IMR-90 (cell line): Measurements from ENCODE around the gene GJA8. TPM values are rescaled to one million over a fixed set of nuclear protein-coding genes. Genes with fewer than 3 reads are reported as not detected.

ENCODE experiments used
- ATAC-seq: fragments of 200-7000 bp; cut with Tn5 transposase; 2 replicates; pipeline ENCODE4 v1.9.1; 2020; ENCODE audit warnings: low read depth, mild to moderate bottlenecking, moderate library complexity
- BruUV-seq: library from RNA; stranded (reverse); fragments of 400-500 nt; replicated peaks from 2 replicates; lab custom pipeline; 2021; lab: Mats Ljungman, UMichigan
- CTCF ChIA-PET: fragments of 300-600 bp; formaldehyde crosslinking; extraction: SDS; loops from one replicate; lab custom pipeline; 2021; ENCODE audit warnings: antibody characterized with exemption; lab: Yijun Ruan, JAX
- POLR2A ChIA-PET: fragments of 300-600 bp; sonication (Branson Sonifier 250); formaldehyde crosslinking; loops from one replicate; lab custom pipeline; 2022; ENCODE audit warnings: antibody characterized with exemption; ENCODE audit not compliant: unreplicated experiment; lab: Charles Lee
- DNase-seq: peaks from one replicate; pipeline ENCODE4 v3.0.0; 2013
- H2AFZ ChIP-seq: replicated peaks from 2 replicates; pipeline ENCODE3; 2013; ENCODE audit warnings: low read length, mild to moderate bottlenecking; ENCODE audit not compliant: poor library complexity
- H2AK5ac ChIP-seq: 2 replicates; pipeline ENCODE4 v1.6.1; 2013; ENCODE audit warnings: low read depth, low read length, inconsistent platforms
- H2AK9ac ChIP-seq: replicated peaks from 2 replicates; pipeline ENCODE3; 2013; ENCODE audit warnings: mild to moderate bottlenecking, low read depth, low read length, moderate library complexity; ENCODE audit not compliant: poor library complexity
- H2BK120ac ChIP-seq: 2 replicates; pipeline ENCODE4 v1.6.1; 2013; ENCODE audit warnings: low read depth, low read length, inconsistent platforms
- H2BK15ac ChIP-seq: 3 replicates; pipeline ENCODE4 v1.6.1; 2013; ENCODE audit warnings: low read depth, low read length, inconsistent platforms
- H2BK20ac ChIP-seq: 2 replicates; pipeline ENCODE4 v1.6.1; 2013; ENCODE audit warnings: low read depth, mild to moderate bottlenecking, inconsistent platforms, low read length, moderate library complexity
- H2BK5ac ChIP-seq: 2 replicates; pipeline ENCODE4 v1.6.1; 2013; ENCODE audit warnings: mild to moderate bottlenecking, low read depth, low read length, inconsistent platforms; ENCODE audit not compliant: poor library complexity, severe bottlenecking
- H3K14ac ChIP-seq: replicated peaks from 2 replicates; pipeline ENCODE4 v1.6.1; 2013; ENCODE audit warnings: low read depth, low read length, inconsistent platforms
- H3K18ac ChIP-seq: 2 replicates; pipeline ENCODE4 v1.6.1; 2013; ENCODE audit warnings: low read depth, low read length, control low read depth
- H3K23ac ChIP-seq: 2 replicates; pipeline ENCODE4 v1.6.1; 2013; ENCODE audit warnings: low read depth, low read length, inconsistent platforms
- H3K27ac ChIP-seq: 2 replicates; pipeline ENCODE4 v1.5.1; 2013; ENCODE audit warnings: mild to moderate bottlenecking, control low read depth, low read length; ENCODE audit not compliant: insufficient read depth
- H3K27me3 ChIP-seq: 2 replicates; pipeline ENCODE4 v1.6.1; 2013; ENCODE audit warnings: low read length; ENCODE audit not compliant: control insufficient read depth, insufficient read depth
- H3K36me3 ChIP-seq: 2 replicates; pipeline ENCODE4 v1.6.1; 2013; ENCODE audit warnings: low read length, mixed read lengths; ENCODE audit not compliant: control insufficient read depth, insufficient read depth
- H3K4ac ChIP-seq: 2 replicates; pipeline ENCODE4 v1.6.1; 2013; ENCODE audit warnings: low read depth, low read length, inconsistent platforms
- H3K4me1 ChIP-seq: 2 replicates; pipeline ENCODE4 v1.6.1; 2013; ENCODE audit warnings: low read length, mixed read lengths; ENCODE audit not compliant: control insufficient read depth, insufficient read depth
- H3K4me2 ChIP-seq: 2 replicates; pipeline ENCODE4 v1.6.1; 2013; ENCODE audit warnings: low read depth, mild to moderate bottlenecking, control low read depth, low read length, moderate library complexity
- H3K4me3 ChIP-seq: 2 replicates; pipeline ENCODE4 v1.5.1; 2013; ENCODE audit warnings: low read depth, mild to moderate bottlenecking, control low read depth, low read length, moderate library complexity; ENCODE audit not compliant: insufficient read depth
- H3K56ac ChIP-seq: 2 replicates; pipeline ENCODE4 v1.6.1; 2013; ENCODE audit warnings: low read length, inconsistent platforms; ENCODE audit not compliant: insufficient read depth; ENCODE audit errors: extremely low read depth
- H3K79me1 ChIP-seq, 2 experiments: 2 replicates each; pipeline ENCODE4 v1.6.1; 2013; ENCODE audit warnings: low read length in 2 of 2, inconsistent platforms in 1 of 2, low read depth in 1 of 2
- H3K9ac ChIP-seq: 2 replicates; pipeline ENCODE4 v1.6.1; 2013; ENCODE audit warnings: low read depth, low read length, control low read depth
- H3K9me1 ChIP-seq: 2 replicates; pipeline ENCODE4 v1.6.1; 2013; ENCODE audit warnings: low read length, inconsistent platforms; ENCODE audit not compliant: insufficient read depth
- H3K9me3 ChIP-seq: 2 replicates; pipeline ENCODE4 v1.6.1; 2013; ENCODE audit warnings: low read length; ENCODE audit not compliant: control insufficient read depth, insufficient read depth
- H4K20me1 ChIP-seq: 2 replicates; pipeline ENCODE4 v1.6.1; 2013; ENCODE audit warnings: low read length, inconsistent platforms; ENCODE audit not compliant: insufficient read depth
- H4K5ac ChIP-seq: 2 replicates; pipeline ENCODE4 v1.6.1; 2013; ENCODE audit warnings: mild to moderate bottlenecking, low read depth, low read length, control low read depth
- H4K8ac ChIP-seq, 2 experiments: 2 replicates each; pipeline ENCODE4 v1.6.1; 2013; ENCODE audit warnings: low read depth in 2 of 2, low read length in 2 of 2, control low read depth in 1 of 2, inconsistent platforms in 1 of 2
- H4K91ac ChIP-seq: 2 replicates; pipeline ENCODE4 v1.6.1; 2013; ENCODE audit warnings: low read depth, low read length, inconsistent platforms; ENCODE audit not compliant: insufficient read depth
- BHLHE40 ChIP-seq: fragments of 150-350 bp; IDR thresholded peaks from 2 replicates; pipeline ENCODE4 v1.6.1; 2016; ENCODE audit warnings: mild to moderate bottlenecking, low read depth, low read length
- CEBPB ChIP-seq: IDR thresholded peaks from 2 replicates; pipeline ENCODE4 v1.6.1; 2012; ENCODE audit warnings: low read depth, low read length, improper control_type of control experiment
- CHD1 ChIP-seq: IDR thresholded peaks from 2 replicates; pipeline ENCODE4 v1.6.1; 2012; ENCODE audit warnings: low read depth, low read length, improper control_type of control experiment
- FOS ChIP-seq: fragments of 150-350 bp; IDR thresholded peaks from 2 replicates; pipeline ENCODE4 v1.6.1; 2016; ENCODE audit warnings: low read depth, low read length
- MAFK ChIP-seq: IDR thresholded peaks from 2 replicates; pipeline ENCODE4 v1.6.1; 2012; ENCODE audit warnings: low read depth, low read length, improper control_type of control experiment
- MAZ ChIP-seq: IDR thresholded peaks from 2 replicates; pipeline ENCODE4 v1.6.1; 2012; ENCODE audit warnings: low read depth, mild to moderate bottlenecking, low read length, improper control_type of control experiment, moderate library complexity, borderline replicate concordance
- MXI1 ChIP-seq: IDR thresholded peaks from 2 replicates; pipeline ENCODE4 v1.6.1; 2012; ENCODE audit warnings: low read depth, mild to moderate bottlenecking, low read length, moderate library complexity, borderline replicate concordance
- NFE2L2 ChIP-seq: fragments of 150-350 bp; IDR thresholded peaks from 2 replicates; pipeline ENCODE4 v1.6.1; 2016; ENCODE audit warnings: low read depth, mild to moderate bottlenecking, low read length
- POLR2A ChIP-seq: IDR thresholded peaks from 2 replicates; pipeline ENCODE4 v1.6.1; 2012; ENCODE audit warnings: mild to moderate bottlenecking, low read depth, low read length
- RAD21 ChIP-seq: IDR thresholded peaks from 2 replicates; pipeline ENCODE4 v1.6.1; 2012; ENCODE audit warnings: low read length, improper control_type of control experiment
- RCOR1 ChIP-seq: IDR thresholded peaks from 2 replicates; pipeline ENCODE4 v1.6.1; 2012; ENCODE audit warnings: mild to moderate bottlenecking, low read length, improper control_type of control experiment; ENCODE audit not compliant: insufficient replicate concordance
- RFX5 ChIP-seq: IDR thresholded peaks from 2 replicates; pipeline ENCODE4 v1.8.0; 2012; ENCODE audit warnings: low read depth, mild to moderate bottlenecking, low read length, moderate library complexity
- SMC3 ChIP-seq: fragments of 150-350 bp; IDR thresholded peaks from 2 replicates; pipeline ENCODE4 v1.6.1; 2016; ENCODE audit warnings: low read depth, mild to moderate bottlenecking, antibody characterized with exemption, low read length, moderate library complexity
- USF2 ChIP-seq: fragments of 150-350 bp; IDR thresholded peaks from 2 replicates; pipeline ENCODE4 v1.6.1; 2017; ENCODE audit warnings: mild to moderate bottlenecking, antibody characterized with exemption, low read length, low read depth
- WGBS, 2 experiments: methylation state at CpG; one replicate each; pipeline versions ENCODE4 v1.1.5 to v1.1.7; 2013; ENCODE audit warnings: missing lambda C conversion rate in 2 of 2; ENCODE audit not compliant: insufficient read length in 1 of 2; ENCODE audit errors: extremely low coverage in 2 of 2; 5-methylcytosine and 5-hydroxymethylcytosine counted together
- dilution Hi-C: fragments of 300-500 bp; cut with HindIII; formaldehyde crosslinking; loops from one replicate; pipeline ENCODE4 v1.14.3; 2018; ENCODE audit warnings: low sequenced_read_pairs; ENCODE audit not compliant: unreplicated experiment
- in situ Hi-C: fragments of 300-500 bp; cut with MboI; formaldehyde crosslinking; loops from 3 replicates; pipeline ENCODE4 v1.14.3; 2019; ENCODE audit warnings: low sequenced_read_pairs, inconsistent platforms, mixed read lengths
- intact Hi-C: fragments of 100-400 bp; cut with micrococcal nuclease; formaldehyde crosslinking; loops from 2 replicates; pipeline ENCODE4 v1.10.0; 2022
- polyA plus RNA-seq, 3 experiments: library from polyadenylated mRNA; depleted of rRNA; stranded (reverse); fragments of >200 nt; gene quantifications; 2 replicates each; pipeline ENCODE4 v1.2.3, GENCODE V29; 2012; ENCODE audit warnings: low replicate concordance in 1 of 3
- total RNA-seq: library from RNA; depleted of rRNA; stranded (reverse); fragments of >200 nt; gene quantifications from 2 replicates; pipeline ENCODE4 v1.2.3, GENCODE V29; 2012
- TF ChIP-seq, protein P1 (sequence below): fragments of 150-350 bp; IDR thresholded peaks from 2 replicates; pipeline ENCODE4 v1.6.1; 2016; ENCODE audit warnings: low read depth, mild to moderate bottlenecking, low read length, moderate library complexity, borderline replicate concordance
- TF ChIP-seq, protein P2 (sequence below): conservative IDR thresholded peaks from 2 replicates; pipeline ENCODE4 v1.5.1; 2012; ENCODE audit warnings: mild to moderate bottlenecking, low read depth, low read length, improper control_type of control experiment

The GJA8 gene
- total and polyA plus RNA-seq, 2 of the 4 experiments (the other 2 are of a cell fraction) = not detected

DNA sequence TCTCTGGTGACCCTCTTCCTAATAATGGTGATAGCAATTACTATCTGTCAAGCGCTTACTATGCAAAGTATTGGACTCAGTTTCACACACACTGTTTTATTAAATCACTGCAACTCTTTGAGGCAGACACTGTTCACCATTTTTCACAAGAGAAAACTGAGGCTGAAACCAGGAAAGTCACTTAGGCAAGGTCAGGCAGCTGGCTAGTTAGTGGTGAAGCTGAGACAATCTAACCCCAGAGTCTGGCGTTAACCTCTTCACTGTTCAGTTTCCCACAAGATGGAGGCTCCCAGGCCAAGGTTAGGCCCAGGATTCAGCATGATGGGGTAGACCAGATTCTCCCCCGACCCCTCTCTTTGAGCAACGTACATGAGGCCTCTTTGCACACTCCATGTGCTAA, 4.8 kb upstream of the GJA8 start:
- Histone ChIP-seq H3K4me2 (no peak overlapping the region), H3K9me1 (no peaks in the 10 kb centered on the region), H3K4me3 (no peak overlapping the region), H4K91ac (no peak overlapping the region), H2BK15ac (no peak overlapping the region), H3K14ac (no peak overlapping the region), H3K36me3 (no peaks in the 10 kb centered on the region), H3K27ac (no peak overlapping the region), H3K4ac (no peak overlapping the region), H3K9me3 (no peaks in the 10 kb centered on the region), H3K27me3 (peaks cover 6% of the 10 kb centered on the region), H3K23ac (no peak overlapping the region), H3K4me1 (no peaks in the 10 kb centered on the region), H3K18ac (no peak overlapping the region), H3K9ac (no peak overlapping the region), H2BK5ac (no peak overlapping the region), H2AK5ac (no peak overlapping the region), H3K56ac (no peak overlapping the region), H4K20me1 (no peaks in the 10 kb centered on the region), H2AFZ (no peak overlapping the region), H4K5ac (no peak overlapping the region), H4K8ac (no peak overlapping the region), H3K79me1 (no peaks in the 10 kb centered on the region), H2BK120ac (no peak overlapping the region), H2BK20ac (no peak overlapping the region), H2AK9ac (no peak overlapping the region)
- BruUV-seq = no TSS peak
- dilution Hi-C loops (no loop called here), intact Hi-C loops (no loop called here), in situ Hi-C loops (loop anchor here (10.0 to 25.0 kb wide), 2 partner anchors 263 to 410 kb away; no protein-coding TSS in a partner anchor)
- POLR2A ChIA-PET = no interaction called here
- CTCF ChIA-PET = no interaction called here
- WGBS, 2 experiments = 20% methylated on average over 1 of the region's 4 CpGs; no CpG with 5 or more reads in 1 of the 2 experiments
- no peak for ATAC-seq
- DNase-seq = no peak
- TF ChIP-seq MAZ = no peak
- no peak for TF ChIP-seq CEBPB
- no peak for TF ChIP-seq MAFK
- TF ChIP-seq SMC3 = no peak
- TF ChIP-seq, protein P1, sequence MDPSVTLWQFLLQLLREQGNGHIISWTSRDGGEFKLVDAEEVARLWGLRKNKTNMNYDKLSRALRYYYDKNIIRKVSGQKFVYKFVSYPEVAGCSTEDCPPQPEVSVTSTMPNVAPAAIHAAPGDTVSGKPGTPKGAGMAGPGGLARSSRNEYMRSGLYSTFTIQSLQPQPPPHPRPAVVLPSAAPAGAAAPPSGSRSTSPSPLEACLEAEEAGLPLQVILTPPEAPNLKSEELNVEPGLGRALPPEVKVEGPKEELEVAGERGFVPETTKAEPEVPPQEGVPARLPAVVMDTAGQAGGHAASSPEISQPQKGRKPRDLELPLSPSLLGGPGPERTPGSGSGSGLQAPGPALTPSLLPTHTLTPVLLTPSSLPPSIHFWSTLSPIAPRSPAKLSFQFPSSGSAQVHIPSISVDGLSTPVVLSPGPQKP = no peak
- TF ChIP-seq USF2 = no peak
- no peak for TF ChIP-seq RFX5
- TF ChIP-seq BHLHE40 = no peak
- TF ChIP-seq NFE2L2 = no peak
- TF ChIP-seq POLR2A = no peak
- TF ChIP-seq, protein P2, sequence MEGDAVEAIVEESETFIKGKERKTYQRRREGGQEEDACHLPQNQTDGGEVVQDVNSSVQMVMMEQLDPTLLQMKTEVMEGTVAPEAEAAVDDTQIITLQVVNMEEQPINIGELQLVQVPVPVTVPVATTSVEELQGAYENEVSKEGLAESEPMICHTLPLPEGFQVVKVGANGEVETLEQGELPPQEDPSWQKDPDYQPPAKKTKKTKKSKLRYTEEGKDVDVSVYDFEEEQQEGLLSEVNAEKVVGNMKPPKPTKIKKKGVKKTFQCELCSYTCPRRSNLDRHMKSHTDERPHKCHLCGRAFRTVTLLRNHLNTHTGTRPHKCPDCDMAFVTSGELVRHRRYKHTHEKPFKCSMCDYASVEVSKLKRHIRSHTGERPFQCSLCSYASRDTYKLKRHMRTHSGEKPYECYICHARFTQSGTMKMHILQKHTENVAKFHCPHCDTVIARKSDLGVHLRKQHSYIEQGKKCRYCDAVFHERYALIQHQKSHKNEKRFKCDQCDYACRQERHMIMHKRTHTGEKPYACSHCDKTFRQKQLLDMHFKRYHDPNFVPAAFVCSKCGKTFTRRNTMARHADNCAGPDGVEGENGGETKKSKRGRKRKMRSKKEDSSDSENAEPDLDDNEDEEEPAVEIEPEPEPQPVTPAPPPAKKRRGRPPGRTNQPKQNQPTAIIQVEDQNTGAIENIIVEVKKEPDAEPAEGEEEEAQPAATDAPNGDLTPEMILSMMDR = no peak
- no peak for TF ChIP-seq RAD21
- no peak for TF ChIP-seq FOS
- TF ChIP-seq CHD1 = no peak
- no peak for TF ChIP-seq MXI1
- no peak for TF ChIP-seq RCOR1
